CD4-positive, alpha-beta T cell (primary cell): Measurements from ENCODE around the gene VWA7. TPM values are rescaled to one million over a fixed set of nuclear protein-coding genes. Genes with fewer than 3 reads are reported as not detected.

Experiments
- ATAC-seq: fragments of 200-7000 bp; cut with Tn5 transposase; one replicate; pipeline ENCODE4 v1.10.0; 2022; ENCODE audit warnings: mild to moderate bottlenecking; ENCODE audit not compliant: poor library complexity
- CTCF ChIA-PET: fragments of 350-600 bp; sonication (Branson Sonifier 250); formaldehyde crosslinking; loops from one replicate; lab custom pipeline; 2021; ENCODE audit warnings: antibody characterized with exemption, inconsistent platforms; lab: Charles Lee
- POLR2A ChIA-PET: fragments of 350-600 bp; sonication (Branson Sonifier 250); formaldehyde crosslinking; loops from one replicate; lab custom pipeline; 2021; ENCODE audit warnings: antibody characterized with exemption, inconsistent platforms; lab: Charles Lee
- DNase-seq, 14 experiments: peaks; one replicate each; pipeline ENCODE4 v3.0.0-alpha.2; 2013 to 2020; ENCODE audit warnings: mixed read lengths in 2 of 14
- H3K27ac ChIP-seq, 2 donors: one replicate each; pipeline versions ENCODE4 v1.5.1 to v1.7.0; 2013; ENCODE audit warnings: low read length in 2 of 2, low read depth in 1 of 2, mild to moderate bottlenecking in 1 of 2
- H3K27me3 ChIP-seq, 2 experiments: 1 replicate in 1 of 2; 2 replicates in 1 of 2; pipeline versions ENCODE4 v1.6.1 to v1.7.0; 2013; ENCODE audit warnings: low read length in 2 of 2, control low read depth in 1 of 2, mild to moderate bottlenecking in 1 of 2, moderate library complexity in 1 of 2; ENCODE audit not compliant: insufficient read depth in 2 of 2, control insufficient read depth in 1 of 2
- H3K36me3 ChIP-seq: one replicate; pipeline ENCODE4 v1.6.1; 2013; ENCODE audit warnings: low read length, control low read depth; ENCODE audit not compliant: insufficient read depth
- H3K4me1 ChIP-seq: one replicate; pipeline ENCODE4 v1.6.1; 2013; ENCODE audit warnings: low read length, control low read depth; ENCODE audit not compliant: insufficient read depth
- H3K4me3 ChIP-seq: one replicate; pipeline ENCODE4 v1.5.1; 2013; ENCODE audit warnings: mild to moderate bottlenecking, low read length, moderate library complexity
- H3K9me3 ChIP-seq, 2 experiments: 1 replicate in 1 of 2; 2 replicates in 1 of 2; pipeline versions ENCODE4 v1.6.1 to v1.7.0; 2013; ENCODE audit warnings: low read length in 2 of 2, mild to moderate bottlenecking in 2 of 2, control low read depth in 1 of 2, moderate library complexity in 1 of 2; ENCODE audit not compliant: control insufficient read depth in 1 of 2, insufficient read depth in 1 of 2
- H3K27ac Mint-ChIP-seq: one replicate; pipeline ENCODE4 v1.8.0; 2020; ENCODE audit warnings: mixed read lengths
- H3K27me3 Mint-ChIP-seq: one replicate; pipeline ENCODE4 v1.8.0; 2021; ENCODE audit warnings: mixed read lengths
- H3K36me3 Mint-ChIP-seq: one replicate; pipeline ENCODE4 v1.8.0; 2021; ENCODE audit warnings: low read depth, mixed read lengths
- H3K4me1 Mint-ChIP-seq: one replicate; pipeline ENCODE4 v1.8.0; 2021; ENCODE audit warnings: low read depth, mixed read lengths
- H3K4me3 Mint-ChIP-seq: one replicate; pipeline ENCODE4 v1.8.0; 2020; ENCODE audit warnings: mild to moderate bottlenecking, mixed read lengths
- H3K9me3 Mint-ChIP-seq: one replicate; pipeline ENCODE4 v1.8.0; 2020; ENCODE audit warnings: mixed read lengths
- intact Hi-C, 2 experiments: fragments of 100-400 bp; cut with DNase I in 1 of 2; cut with micrococcal nuclease in 1 of 2; formaldehyde crosslinking; loops; one replicate each; pipeline versions ENCODE4 v1.15.1 to v1.9.0; 2023 to 2025; cut with DNase I, micrococcal nuclease
- total RNA-seq, 174 experiments: library from RNA in 2 of 174; stranded (reverse) in 2 of 174; gene quantifications; one replicate each; pipeline ENCODE4 v1.2.3 and lab custom pipeline; 2021 to 2026
- TF ChIP-seq, protein P1 (sequence below): fragments of 200-600 bp; IDR thresholded peaks from one replicate; pipeline ENCODE4 v1.8.0; 2022; ENCODE audit warnings: antibody characterized with exemption, mild to moderate bottlenecking

The VWA7 gene
- total RNA-seq, 2 experiments from 2014 or later: 1.7 TPM

DNA sequence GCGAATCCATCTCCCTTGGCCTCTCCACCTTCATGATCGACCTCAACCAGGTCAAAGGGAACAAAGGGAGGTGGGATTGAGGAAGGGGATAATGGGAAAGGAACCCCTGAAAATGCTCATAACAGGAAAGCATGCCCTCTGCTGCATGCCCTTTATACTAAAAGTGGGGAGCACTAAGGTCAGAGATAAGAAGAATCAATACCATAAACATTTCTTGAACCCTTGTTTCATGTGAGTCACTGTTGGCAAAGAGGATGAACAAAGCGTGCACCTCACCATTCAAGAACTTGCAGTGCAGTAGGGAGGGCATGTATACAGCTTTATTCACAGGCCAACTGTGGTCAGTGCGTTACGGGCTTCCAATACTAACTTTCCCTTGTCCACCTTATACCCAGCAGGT, 16.3 kb downstream of the VWA7 start:
- no peaks in the 10 kb centered on the region for H3K9me3 ChIP-seq
- H3K36me3 ChIP-seq: peaks cover 2% of the 10 kb centered on the region
- DNase-seq (no peak), ATAC-seq (no peak)
- H3K27ac ChIP-seq: no peak overlapping the region
- CTCF ChIA-PET: no interaction called here
- H3K4me3 ChIP-seq: no peak overlapping the region
- POLR2A ChIA-PET: no interaction called here
- H3K4me3 Mint-ChIP-seq: no peak overlapping the region
- TF ChIP-seq, protein P1, sequence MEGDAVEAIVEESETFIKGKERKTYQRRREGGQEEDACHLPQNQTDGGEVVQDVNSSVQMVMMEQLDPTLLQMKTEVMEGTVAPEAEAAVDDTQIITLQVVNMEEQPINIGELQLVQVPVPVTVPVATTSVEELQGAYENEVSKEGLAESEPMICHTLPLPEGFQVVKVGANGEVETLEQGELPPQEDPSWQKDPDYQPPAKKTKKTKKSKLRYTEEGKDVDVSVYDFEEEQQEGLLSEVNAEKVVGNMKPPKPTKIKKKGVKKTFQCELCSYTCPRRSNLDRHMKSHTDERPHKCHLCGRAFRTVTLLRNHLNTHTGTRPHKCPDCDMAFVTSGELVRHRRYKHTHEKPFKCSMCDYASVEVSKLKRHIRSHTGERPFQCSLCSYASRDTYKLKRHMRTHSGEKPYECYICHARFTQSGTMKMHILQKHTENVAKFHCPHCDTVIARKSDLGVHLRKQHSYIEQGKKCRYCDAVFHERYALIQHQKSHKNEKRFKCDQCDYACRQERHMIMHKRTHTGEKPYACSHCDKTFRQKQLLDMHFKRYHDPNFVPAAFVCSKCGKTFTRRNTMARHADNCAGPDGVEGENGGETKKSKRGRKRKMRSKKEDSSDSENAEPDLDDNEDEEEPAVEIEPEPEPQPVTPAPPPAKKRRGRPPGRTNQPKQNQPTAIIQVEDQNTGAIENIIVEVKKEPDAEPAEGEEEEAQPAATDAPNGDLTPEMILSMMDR: no peak
- H3K4me1 ChIP-seq: no peaks in the 10 kb centered on the region
- no peak overlapping the region for H3K27ac Mint-ChIP-seq
- H3K27me3 Mint-ChIP-seq: no peaks in the 10 kb centered on the region
- intact Hi-C loops: no loop called here
- H3K36me3 Mint-ChIP-seq: peaks cover 4% of the 10 kb centered on the region
- H3K4me1 Mint-ChIP-seq: no peaks in the 10 kb centered on the region
- H3K27me3 ChIP-seq: no peaks in the 10 kb centered on the region
- H3K9me3 Mint-ChIP-seq: no peaks in the 10 kb centered on the region

DNA sequence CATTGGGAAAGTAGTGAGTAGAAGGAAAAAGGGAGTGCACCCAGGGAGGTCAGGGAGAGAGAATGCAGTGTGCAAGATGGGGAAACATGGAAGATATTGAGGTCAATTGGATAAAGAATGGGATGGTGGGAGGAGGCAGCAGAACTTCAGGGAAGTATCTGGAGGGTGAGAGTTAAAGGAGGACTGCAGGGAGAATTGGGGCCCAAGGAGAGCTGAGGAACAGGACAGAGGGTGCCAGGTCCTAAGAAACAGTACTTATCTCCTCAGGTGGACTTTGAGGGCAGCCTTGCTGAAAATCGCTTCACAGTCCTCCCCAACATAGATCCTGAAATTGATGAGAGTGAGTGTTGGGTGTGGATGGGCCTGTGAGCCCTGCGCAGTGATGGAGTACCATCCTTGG, 18.8 kb downstream of the VWA7 start:
- intact Hi-C loops: no loop called here
- Histone ChIP-seq H3K27ac (no peak overlapping the region), H3K4me3 (no peak overlapping the region), H3K27me3 (no peaks in the 10 kb centered on the region), H3K4me1 (no peaks in the 10 kb centered on the region), H3K9me3 (no peaks in the 10 kb centered on the region), H3K36me3 (peaks cover 2% of the 10 kb centered on the region)
- no peaks in the 10 kb centered on the region for H3K27me3 Mint-ChIP-seq
- ChIA-PET CTCF (interaction anchor here (0.6 to 1.8 kb wide), 2 partner anchors 12 to 90 kb away, joined by 3 to 6 read pairs; no protein-coding TSS in a partner anchor), POLR2A (no interaction called here)
- H3K9me3 Mint-ChIP-seq: no peaks in the 10 kb centered on the region
- peaks cover 4% of the 10 kb centered on the region for H3K36me3 Mint-ChIP-seq
- no peak overlapping the region for H3K27ac Mint-ChIP-seq
- TF ChIP-seq, protein P1: no peak
- H3K4me1 Mint-ChIP-seq: no peaks in the 10 kb centered on the region
- H3K4me3 Mint-ChIP-seq: no peak overlapping the region
- DNase-seq (no peak), ATAC-seq (no peak)

DNA sequence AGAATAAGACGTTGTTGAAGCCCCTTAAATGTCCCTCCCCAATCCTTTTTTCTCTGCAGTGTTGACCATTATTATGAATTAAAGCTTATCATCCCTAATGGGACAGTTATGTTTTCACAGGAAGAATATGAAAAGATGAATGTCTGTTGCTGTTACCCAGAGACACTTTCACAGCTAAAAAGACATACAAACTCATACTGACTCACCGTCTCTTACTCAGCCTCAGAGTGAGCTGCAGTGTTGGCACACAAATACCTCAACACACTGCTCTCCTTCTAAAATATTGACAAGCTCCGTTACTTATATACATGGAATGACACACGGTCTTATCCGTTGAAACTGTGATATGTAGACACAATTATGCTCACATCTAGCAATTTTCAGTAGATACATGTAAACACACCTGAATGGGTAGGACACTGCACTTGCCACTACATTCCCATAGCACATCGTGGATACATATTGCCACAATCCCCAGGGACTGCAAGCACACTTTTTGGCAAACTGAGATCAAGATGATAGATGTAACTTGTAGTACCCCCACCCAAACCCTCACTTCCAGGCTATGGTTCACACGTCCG, 24.3 kb downstream of the VWA7 start:
- no peaks in the 10 kb centered on the region for H3K27me3 Mint-ChIP-seq
- no peak overlapping the region for H3K27ac ChIP-seq
- ChIA-PET CTCF (no interaction called here), POLR2A (no interaction called here)
- no peak overlapping the region for H3K27ac Mint-ChIP-seq
- TF ChIP-seq, protein P1: no peak
- no peak for ATAC-seq
- no peak overlapping the region for H3K4me3 ChIP-seq
- H3K9me3 ChIP-seq: no peaks in the 10 kb centered on the region
- no peaks in the 10 kb centered on the region for H3K36me3 ChIP-seq
- no peaks in the 10 kb centered on the region for H3K4me1 ChIP-seq
- no peaks in the 10 kb centered on the region for H3K27me3 ChIP-seq
- H3K4me3 Mint-ChIP-seq: no peak overlapping the region
- intact Hi-C loops: no loop called here
- H3K4me1 Mint-ChIP-seq: no peaks in the 10 kb centered on the region
- H3K9me3 Mint-ChIP-seq: no peaks in the 10 kb centered on the region
- no peaks in the 10 kb centered on the region for H3K36me3 Mint-ChIP-seq
- DNase-seq: no peak
